GM23338 (cell line): Measurements from ENCODE around the gene TRIM63. TPM values are rescaled to one million over a fixed set of nuclear protein-coding genes. Genes with fewer than 3 reads are reported as not detected.

ENCODE experiments used
- ATAC-seq: fragments of 200-7000 bp; cut with Tn5 transposase; 3 replicates; pipeline ENCODE4 v1.9.1; 2020
- DNase-seq: peaks from one replicate; pipeline ENCODE4 v3.0.0-alpha.2; 2015; ENCODE audit warnings: low spot score
- H2AFZ ChIP-seq: fragments of 200-600 bp; sonication (generic); 2 replicates; pipeline ENCODE4 v1.8.0; 2016; ENCODE audit warnings: antibody characterized with exemption, mild to moderate bottlenecking, moderate library complexity
- H3F3A ChIP-seq: fragments of 200-600 bp; sonication (generic); replicated peaks from 2 replicates; pipeline ENCODE4 v1.8.0; 2017; ENCODE audit warnings: antibody characterized with exemption, mixed run types, low read depth
- H3K27ac ChIP-seq: fragments of 200-600 bp; sonication (generic); 2 replicates; pipeline ENCODE4 v1.6.1; 2016; ENCODE audit warnings: low read depth
- H3K27me3 ChIP-seq: fragments of 200-600 bp; sonication (generic); 2 replicates; pipeline ENCODE4 v1.8.0; 2016; ENCODE audit warnings: mild to moderate bottlenecking, mixed run types, moderate library complexity; ENCODE audit not compliant: insufficient read depth
- H3K36me3 ChIP-seq: fragments of 200-600 bp; sonication (generic); 2 replicates; pipeline ENCODE4 v1.8.0; 2016; ENCODE audit warnings: mild to moderate bottlenecking; ENCODE audit not compliant: insufficient read depth
- H3K4me1 ChIP-seq: fragments of 200-600 bp; sonication (generic); 2 replicates; pipeline ENCODE4 v1.8.0; 2016; ENCODE audit warnings: mild to moderate bottlenecking, moderate library complexity; ENCODE audit not compliant: insufficient read depth
- H3K4me2 ChIP-seq: fragments of 200-600 bp; sonication (generic); 2 replicates; pipeline ENCODE4 v1.7.1; 2017; ENCODE audit warnings: mixed run types
- H3K4me3 ChIP-seq: fragments of 200-600 bp; sonication (generic); 2 replicates; pipeline ENCODE4 v1.6.1; 2016; ENCODE audit warnings: mixed run types
- H3K79me2 ChIP-seq: fragments of 200-600 bp; sonication (generic); replicated peaks from 2 replicates; pipeline ENCODE4 v1.8.0; 2017; ENCODE audit warnings: mild to moderate bottlenecking; ENCODE audit not compliant: insufficient read depth
- H3K9me2 ChIP-seq: fragments of 200-600 bp; sonication (generic); 2 replicates; pipeline ENCODE4 v1.8.0; 2017; ENCODE audit not compliant: insufficient read depth
- H4K20me1 ChIP-seq: fragments of 200-600 bp; sonication (generic); replicated peaks from 2 replicates; pipeline ENCODE4 v1.8.0; 2017; ENCODE audit warnings: mild to moderate bottlenecking; ENCODE audit not compliant: insufficient read depth
- H3K27ac Mint-ChIP-seq: 2 replicates; pipeline ENCODE4 v1.8.0; 2020; ENCODE audit warnings: inconsistent platforms, mild to moderate bottlenecking, moderate library complexity, mixed read lengths
- H3K27me3 Mint-ChIP-seq: 3 replicates; pipeline ENCODE4 v1.8.0; 2022; ENCODE audit warnings: low read depth, mild to moderate bottlenecking, moderate library complexity, mixed read lengths, inconsistent platforms; ENCODE audit not compliant: insufficient read depth, poor library complexity
- H3K36me3 Mint-ChIP-seq: 3 replicates; pipeline ENCODE4 v1.8.0; 2021; ENCODE audit warnings: low read depth, mild to moderate bottlenecking, inconsistent platforms, moderate library complexity, mixed read lengths
- H3K4me1 Mint-ChIP-seq: 3 replicates; pipeline ENCODE4 v1.8.0; 2020; ENCODE audit warnings: mild to moderate bottlenecking, inconsistent platforms, mixed read lengths
- H3K4me3 Mint-ChIP-seq: 3 replicates; pipeline ENCODE4 v1.8.0; 2021; ENCODE audit warnings: moderate library complexity, mild to moderate bottlenecking, inconsistent platforms, mixed read lengths
- H3K9me3 Mint-ChIP-seq: 3 replicates; pipeline ENCODE4 v1.8.0; 2020; ENCODE audit warnings: moderate library complexity, mild to moderate bottlenecking, inconsistent platforms, mixed read lengths
- CTCF ChIP-seq, 2 experiments: fragments of 200-600 bp in 1 of 2; sonication (generic) in 1 of 2; conservative IDR thresholded peaks; 2 replicates each; pipeline versions ENCODE4 v1.5.1 to v1.6.1; 2016 to 2017; ENCODE audit warnings: antibody characterized with exemption in 2 of 2, low read depth in 2 of 2, mild to moderate bottlenecking in 2 of 2, moderate library complexity in 1 of 2
- ETS1 ChIP-seq: IDR thresholded peaks from 2 replicates; pipeline ENCODE4 v1.6.1; 2016; ENCODE audit warnings: antibody characterized with exemption
- EZH2phosphoT487 ChIP-seq: fragments of 200-600 bp; sonication (generic); IDR thresholded peaks from one replicate; pipeline ENCODE4 v1.8.1; 2018; ENCODE audit warnings: antibody characterized with exemption; ENCODE audit not compliant: unreplicated experiment
- NANOG ChIP-seq: IDR thresholded peaks from 2 replicates; pipeline ENCODE4 v1.6.1; 2016; ENCODE audit warnings: antibody characterized with exemption, borderline replicate concordance
- POLR2AphosphoS5 ChIP-seq: IDR thresholded peaks from 2 replicates; pipeline ENCODE4 v1.6.1; 2016; ENCODE audit warnings: antibody characterized with exemption, low read depth
- STAT1 ChIP-seq: IDR thresholded peaks from one replicate; pipeline ENCODE4 v1.6.1; 2016; ENCODE audit warnings: antibody characterized with exemption; ENCODE audit not compliant: unreplicated experiment
- ZNF462 ChIP-seq: fragments of 250-450 bp; sonication (Bioruptor Pico); IDR thresholded peaks from 2 replicates; pipeline ENCODE4 v1.5.0; 2020; ENCODE audit warnings: mild to moderate bottlenecking, moderate library complexity
- polyA plus RNA-seq: library from polyadenylated mRNA; unstranded; fragments of >200 nt; fragmentation: Nextera tagmentation; extraction: Ambion mirVana; gene quantifications from 2 replicates; pipeline ENCODE4 v1.2.1, GENCODE V29; 2016
- total RNA-seq: library from RNA; depleted of rRNA; stranded (reverse); fragments of >200 nt; shearing (Covaris generic); gene quantifications from 2 replicates; pipeline ENCODE4 v1.2.3, GENCODE V29; 2014

The TRIM63 gene
- total and polyA plus RNA-seq, 2 experiments from 2014 or later: 0.17 TPM; not detected in 1

GRCh38 chr1:26072305-26072704 lies 4.9 kb upstream of the TRIM63 start (continued):
- TF ChIP-seq ZNF462: no peak
- no peak for TF ChIP-seq EZH2phosphoT487
- TF ChIP-seq STAT1: no peak
- no peak for TF ChIP-seq POLR2AphosphoS5
- TF ChIP-seq NANOG: no peak

- no peaks in the 10 kb centered on the region for H3K4me1 ChIP-seq
- H3K36me3 Mint-ChIP-seq: no peaks in the 10 kb centered on the region
- H4K20me1 ChIP-seq: no peaks in the 10 kb centered on the region
- H3K27ac ChIP-seq: no peak overlapping the region
- H3K4me3 ChIP-seq: no peak overlapping the region
- no peaks in the 10 kb centered on the region for H3K27me3 ChIP-seq
- H3K4me1 Mint-ChIP-seq: peaks cover 6% of the 10 kb centered on the region
- no peaks in the 10 kb centered on the region for H3K79me2 ChIP-seq
- H3K4me2 ChIP-seq: no peak overlapping the region
- no peak overlapping the region for H3K27ac Mint-ChIP-seq
- no peak for ATAC-seq
- H3K9me3 Mint-ChIP-seq: no peaks in the 10 kb centered on the region
- H3K4me3 Mint-ChIP-seq: no peak overlapping the region
- H2AFZ ChIP-seq: no peak overlapping the region
- no peaks in the 10 kb centered on the region for H3K36me3 ChIP-seq
- no peak for DNase-seq
- H3K9me2 ChIP-seq: no peaks in the 10 kb centered on the region
- peaks cover 9% of the 10 kb centered on the region for H3K27me3 Mint-ChIP-seq
- H3F3A ChIP-seq: no peaks in the 10 kb centered on the region
- no peak for TF ChIP-seq ZNF462
- TF ChIP-seq CTCF (conservative IDR thresholded peaks at IDR 0.05; ENCODE audit: low read depth in 2 of 2): no peak
- no peak for TF ChIP-seq POLR2AphosphoS5
- TF ChIP-seq NANOG: no peak
- TF ChIP-seq ETS1: no peak
Measured at GRCh38 chr1:26070963-26071342, 3.5 kb upstream of the TRIM63 start.
